MCF 10A (cell line): ENCODE results near the gene LPIN1. TPM values are rescaled to one million over a fixed set of nuclear protein-coding genes. Genes with fewer than 3 reads are reported as not detected.

Source experiments
- BruUV-seq: library from RNA; stranded (reverse); fragments of 400-500 nt; replicated peaks from 2 replicates; lab custom pipeline; 2021; lab: Mats Ljungman, UMichigan
- CTCF ChIA-PET: fragments of 300-600 bp; sonication (Branson Sonifier 250); formaldehyde crosslinking; extraction: SDS; loops from one replicate; lab custom pipeline; 2021; ENCODE audit warnings: antibody characterized with exemption, inconsistent platforms; lab: Yijun Ruan, JAX
- POLR2A ChIA-PET: fragments of 300-600, 350-650 bp; sonication (Branson Sonifier 250); formaldehyde crosslinking; extraction: SDS; loops from one replicate; lab custom pipeline; 2020; ENCODE audit warnings: antibody characterized with exemption, inconsistent platforms; lab: Yijun Ruan, JAX
- DNase-seq: peaks from one replicate; pipeline ENCODE4 v3.0.0-alpha.2; 2018; ENCODE audit not compliant: unreplicated experiment
- H3K27ac Mint-ChIP-seq: one replicate; pipeline ENCODE4 v1.8.0; 2022; ENCODE audit warnings: mild to moderate bottlenecking, low read depth, mixed read lengths; ENCODE audit not compliant: unreplicated experiment
- H3K27me3 Mint-ChIP-seq: one replicate; pipeline ENCODE4 v1.8.0; 2022; ENCODE audit warnings: mixed read lengths; ENCODE audit not compliant: insufficient read depth, unreplicated experiment
- H3K36me3 Mint-ChIP-seq: one replicate; pipeline ENCODE4 v1.8.0; 2022; ENCODE audit warnings: mild to moderate bottlenecking, moderate library complexity, mixed read lengths; ENCODE audit not compliant: insufficient read depth, unreplicated experiment
- H3K4me1 Mint-ChIP-seq: one replicate; pipeline ENCODE4 v1.8.0; 2022; ENCODE audit warnings: mixed read lengths; ENCODE audit not compliant: insufficient read depth, unreplicated experiment
- H3K4me3 Mint-ChIP-seq: one replicate; pipeline ENCODE4 v1.8.0; 2022; ENCODE audit warnings: mild to moderate bottlenecking, moderate library complexity, mixed read lengths; ENCODE audit not compliant: unreplicated experiment
- H3K9me3 Mint-ChIP-seq: one replicate; pipeline ENCODE4 v1.8.0; 2022; ENCODE audit warnings: mixed read lengths; ENCODE audit not compliant: unreplicated experiment
- intact Hi-C: fragments of 100-400 bp; cut with micrococcal nuclease; formaldehyde crosslinking; loops from 2 replicates; pipeline ENCODE4 v1.14.1; 2022
- total RNA-seq: library from RNA; stranded (reverse); gene quantifications from 2 replicates; pipeline ENCODE4 v1.2.3, GENCODE V29; 2022
- TF ChIP-seq, protein P1 (sequence below): fragments of 200-600 bp; IDR thresholded peaks from one replicate; pipeline ENCODE4 v1.8.0; 2022; ENCODE audit warnings: antibody characterized with exemption, mild to moderate bottlenecking; ENCODE audit not compliant: unreplicated experiment

LPIN1 gene
- total RNA-seq, 1 experiment from 2014 or later: 65.7 TPM

DNA sequence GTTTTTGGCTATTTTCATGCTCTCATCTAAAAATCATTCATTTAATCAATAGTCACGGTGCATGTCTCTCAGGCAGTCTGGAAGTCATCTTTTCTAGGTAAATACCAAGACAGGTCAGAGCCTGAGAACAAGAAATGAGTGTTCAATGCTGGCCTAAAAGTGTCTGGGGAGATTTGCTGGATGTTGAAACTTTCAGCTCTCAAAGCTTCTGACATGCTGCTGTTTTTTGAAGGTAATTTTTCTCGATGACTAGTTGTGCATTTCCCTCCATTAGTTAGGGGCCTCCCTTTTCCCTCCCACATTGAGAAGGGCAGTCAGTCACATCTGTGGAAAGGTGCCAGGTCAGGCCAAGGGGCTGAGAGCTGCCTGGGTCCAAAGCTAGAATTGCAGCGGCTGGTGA, 115.6 kb downstream of the LPIN1 start:
- BruUV-seq: no TSS peak
- peaks cover 5% of the 10 kb centered on the region for H3K36me3 Mint-ChIP-seq
- H3K27me3 Mint-ChIP-seq: no peaks in the 10 kb centered on the region
- POLR2A ChIA-PET: interaction anchor here (0.9 kb wide), 1 partner anchor 855 kb away, joined by 3 read pairs; no protein-coding TSS in a partner anchor
- peaks cover 14% of the 10 kb centered on the region for H3K4me1 Mint-ChIP-seq
- TF ChIP-seq, protein P1, sequence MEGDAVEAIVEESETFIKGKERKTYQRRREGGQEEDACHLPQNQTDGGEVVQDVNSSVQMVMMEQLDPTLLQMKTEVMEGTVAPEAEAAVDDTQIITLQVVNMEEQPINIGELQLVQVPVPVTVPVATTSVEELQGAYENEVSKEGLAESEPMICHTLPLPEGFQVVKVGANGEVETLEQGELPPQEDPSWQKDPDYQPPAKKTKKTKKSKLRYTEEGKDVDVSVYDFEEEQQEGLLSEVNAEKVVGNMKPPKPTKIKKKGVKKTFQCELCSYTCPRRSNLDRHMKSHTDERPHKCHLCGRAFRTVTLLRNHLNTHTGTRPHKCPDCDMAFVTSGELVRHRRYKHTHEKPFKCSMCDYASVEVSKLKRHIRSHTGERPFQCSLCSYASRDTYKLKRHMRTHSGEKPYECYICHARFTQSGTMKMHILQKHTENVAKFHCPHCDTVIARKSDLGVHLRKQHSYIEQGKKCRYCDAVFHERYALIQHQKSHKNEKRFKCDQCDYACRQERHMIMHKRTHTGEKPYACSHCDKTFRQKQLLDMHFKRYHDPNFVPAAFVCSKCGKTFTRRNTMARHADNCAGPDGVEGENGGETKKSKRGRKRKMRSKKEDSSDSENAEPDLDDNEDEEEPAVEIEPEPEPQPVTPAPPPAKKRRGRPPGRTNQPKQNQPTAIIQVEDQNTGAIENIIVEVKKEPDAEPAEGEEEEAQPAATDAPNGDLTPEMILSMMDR: no peak
- no peak overlapping the region for H3K27ac Mint-ChIP-seq
- CTCF ChIA-PET: interaction anchor here (0.6 to 5.9 kb wide), 7 partner anchors 31 to 1145 kb away, joined by 3 to 42 read pairs (median 4); partner anchors contain the start of gene TRIB2
- H3K9me3 Mint-ChIP-seq: peaks cover 9% of the 10 kb centered on the region
- no peak overlapping the region for H3K4me3 Mint-ChIP-seq
- intact Hi-C loops: loop anchor here (10.0 kb wide), 1 partner anchor 453 kb away; no protein-coding TSS in a partner anchor
- no peak for DNase-seq

DNA sequence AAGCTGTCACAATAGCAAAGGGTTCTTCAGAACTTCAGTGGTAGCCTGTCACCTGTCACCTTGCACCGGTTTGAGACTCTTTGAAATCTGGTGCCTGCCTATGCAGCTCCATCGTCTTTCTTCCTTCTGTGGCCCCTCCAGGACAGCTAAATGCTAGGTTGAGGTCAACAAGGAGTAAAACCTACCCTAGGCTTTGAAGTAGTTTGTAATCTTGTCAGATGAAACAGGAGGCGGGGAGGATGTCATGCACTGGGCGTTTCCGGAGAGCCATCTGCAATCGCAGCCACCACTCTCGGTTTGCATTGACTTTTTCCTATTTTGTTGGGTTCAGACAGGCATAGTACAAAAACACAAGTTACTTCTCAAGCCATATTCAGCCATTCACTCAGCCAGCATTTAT, 116.7 kb downstream of the LPIN1 start:
- intact Hi-C loops: loop anchor here (1.0 to 10.0 kb wide), 9 partner anchors 33 to 1144 kb away; no protein-coding TSS in a partner anchor
- DNase-seq: no peak
- Mint-ChIP-seq H3K4me3 (no peak overlapping the region), H3K36me3 (peaks cover 5% of the 10 kb centered on the region), H3K27ac (peak overlapping the region; percentile 80), H3K9me3 (peaks cover 9% of the 10 kb centered on the region), H3K4me1 (peaks cover 19% of the 10 kb centered on the region), H3K27me3 (no peaks in the 10 kb centered on the region)
- BruUV-seq: no TSS peak
- POLR2A ChIA-PET: interaction anchor here (0.6 to 2.1 kb wide), 3 partner anchors 87 to 853 kb away, joined by 3 to 11 read pairs (median 6); partner anchors contain the start of gene TRIB2
- CTCF ChIA-PET: interaction anchor here (0.6 to 5.9 kb wide), 12 partner anchors 32 to 1143 kb away, joined by 3 to 42 read pairs (median 4); partner anchors contain the start of gene TRIB2
- TF ChIP-seq, protein P1: no peak

DNA sequence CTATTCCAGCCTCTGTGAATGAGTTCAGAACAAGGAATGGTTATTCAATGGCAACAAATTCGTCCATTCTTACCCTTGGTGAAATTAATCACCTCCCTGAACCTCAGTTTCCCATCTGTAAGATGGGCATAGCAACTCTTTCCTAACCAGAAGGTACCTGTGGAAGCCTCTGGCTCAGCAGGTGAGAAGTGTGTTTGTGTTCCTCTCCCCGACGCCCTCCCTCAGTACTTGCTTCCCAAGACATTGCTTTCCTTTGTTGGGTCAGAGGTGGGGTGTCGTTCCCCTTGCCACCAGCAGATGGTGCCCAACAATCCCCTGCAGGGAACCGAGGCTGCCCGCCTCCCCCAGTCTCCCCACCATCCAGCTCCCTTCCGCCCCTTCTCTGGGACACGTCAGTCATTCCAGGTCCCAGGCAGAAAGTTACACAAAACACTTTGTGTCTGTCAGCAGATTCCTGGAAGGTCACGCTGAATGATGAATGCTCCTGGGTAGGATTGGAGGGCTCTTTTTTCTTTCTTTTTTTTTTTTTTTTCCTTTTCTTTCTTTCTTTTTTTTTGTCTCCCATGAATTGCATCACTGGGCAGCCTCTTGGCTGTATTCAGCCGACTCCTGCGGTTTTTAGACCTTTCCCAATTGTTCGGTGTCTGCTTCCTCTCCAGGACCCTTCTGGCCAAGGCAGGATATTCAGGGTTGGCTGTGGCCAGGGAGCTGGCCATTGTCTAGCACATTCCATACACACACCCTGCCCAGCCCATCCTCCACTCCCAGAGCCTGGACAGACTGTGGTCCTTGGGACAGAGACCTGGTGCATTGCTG, 117.3 kb downstream of the LPIN1 start:
- Mint-ChIP-seq H3K9me3 (peaks cover 7% of the 10 kb centered on the region), H3K4me3 (peak overlapping the region; percentile 9), H3K27me3 (no peaks in the 10 kb centered on the region), H3K36me3 (peaks cover 5% of the 10 kb centered on the region), H3K27ac (peak overlapping the region; percentile 80), H3K4me1 (peaks cover 21% of the 10 kb centered on the region)
- no TSS peak for BruUV-seq
- ChIA-PET POLR2A (interaction anchor here (0.5 to 2.1 kb wide), 4 partner anchors 87 to 853 kb away, joined by 3 to 11 read pairs (median 4); partner anchors contain the start of gene TRIB2), CTCF (interaction anchor here (0.5 to 5.9 kb wide), 21 partner anchors 8 to 1687 kb away, joined by 3 to 42 read pairs (median 3); partner anchors contain the start of gene TRIB2)
- TF ChIP-seq, protein P1: peak; percentile 92
- intact Hi-C loops: loop anchor here (1.0 to 10.0 kb wide), 9 partner anchors 33 to 1144 kb away; no protein-coding TSS in a partner anchor
- peak; percentile 96 for DNase-seq
